ENCODE measurements around the gene CADPS2. TPM values are rescaled to one million over a fixed set of nuclear protein-coding genes. Genes with fewer than 3 reads are reported as not detected.

The CADPS2 gene
- total RNA-seq, 2 experiments from 2014 or later = not detected

GRCh38 chr7:122710916-122711315 lies 175.3 kb downstream of the CADPS2 start:
- CTCF ChIA-PET = no interaction called here
- no peak overlapping the region for H3K4me3 Mint-ChIP-seq
- no peaks in the 10 kb centered on the region for H3K4me1 Mint-ChIP-seq (ENCODE audit: low read depth)
- no peaks in the 10 kb centered on the region for H3K9me3 Mint-ChIP-seq
- H3K27ac Mint-ChIP-seq = no peak overlapping the region
- DNase-seq (no peak), ATAC-seq (ENCODE audit: poor library complexity) (no peak)
- Histone ChIP-seq H3K4me1 (ENCODE audit: insufficient read depth, low read length) (no peaks in the 10 kb centered on the region), H3K9me3 (ENCODE audit: control insufficient read depth in 1 of 2, insufficient read depth in 1 of 2, low read length in 2 of 2) (no peaks in the 10 kb centered on the region), H3K27me3 (ENCODE audit: control insufficient read depth in 1 of 2, insufficient read depth in 2 of 2, low read length in 2 of 2) (no peaks in the 10 kb centered on the region), H3K27ac (ENCODE audit: low read depth in 1 of 2, low read length in 2 of 2) (no peak overlapping the region), H3K36me3 (ENCODE audit: insufficient read depth, low read length) (no peaks in the 10 kb centered on the region), H3K4me3 (ENCODE audit: low read length) (no peak overlapping the region)
- POLR2A ChIA-PET = no interaction called here
- no peaks in the 10 kb centered on the region for H3K36me3 Mint-ChIP-seq (ENCODE audit: low read depth)
- TF ChIP-seq, protein P1, sequence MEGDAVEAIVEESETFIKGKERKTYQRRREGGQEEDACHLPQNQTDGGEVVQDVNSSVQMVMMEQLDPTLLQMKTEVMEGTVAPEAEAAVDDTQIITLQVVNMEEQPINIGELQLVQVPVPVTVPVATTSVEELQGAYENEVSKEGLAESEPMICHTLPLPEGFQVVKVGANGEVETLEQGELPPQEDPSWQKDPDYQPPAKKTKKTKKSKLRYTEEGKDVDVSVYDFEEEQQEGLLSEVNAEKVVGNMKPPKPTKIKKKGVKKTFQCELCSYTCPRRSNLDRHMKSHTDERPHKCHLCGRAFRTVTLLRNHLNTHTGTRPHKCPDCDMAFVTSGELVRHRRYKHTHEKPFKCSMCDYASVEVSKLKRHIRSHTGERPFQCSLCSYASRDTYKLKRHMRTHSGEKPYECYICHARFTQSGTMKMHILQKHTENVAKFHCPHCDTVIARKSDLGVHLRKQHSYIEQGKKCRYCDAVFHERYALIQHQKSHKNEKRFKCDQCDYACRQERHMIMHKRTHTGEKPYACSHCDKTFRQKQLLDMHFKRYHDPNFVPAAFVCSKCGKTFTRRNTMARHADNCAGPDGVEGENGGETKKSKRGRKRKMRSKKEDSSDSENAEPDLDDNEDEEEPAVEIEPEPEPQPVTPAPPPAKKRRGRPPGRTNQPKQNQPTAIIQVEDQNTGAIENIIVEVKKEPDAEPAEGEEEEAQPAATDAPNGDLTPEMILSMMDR (IDR thresholded peaks at IDR 0.05) = no peak
- H3K27me3 Mint-ChIP-seq = no peaks in the 10 kb centered on the region
- intact Hi-C loops (cut with DNase I, micrococcal nuclease) = no loop called here

DNA sequence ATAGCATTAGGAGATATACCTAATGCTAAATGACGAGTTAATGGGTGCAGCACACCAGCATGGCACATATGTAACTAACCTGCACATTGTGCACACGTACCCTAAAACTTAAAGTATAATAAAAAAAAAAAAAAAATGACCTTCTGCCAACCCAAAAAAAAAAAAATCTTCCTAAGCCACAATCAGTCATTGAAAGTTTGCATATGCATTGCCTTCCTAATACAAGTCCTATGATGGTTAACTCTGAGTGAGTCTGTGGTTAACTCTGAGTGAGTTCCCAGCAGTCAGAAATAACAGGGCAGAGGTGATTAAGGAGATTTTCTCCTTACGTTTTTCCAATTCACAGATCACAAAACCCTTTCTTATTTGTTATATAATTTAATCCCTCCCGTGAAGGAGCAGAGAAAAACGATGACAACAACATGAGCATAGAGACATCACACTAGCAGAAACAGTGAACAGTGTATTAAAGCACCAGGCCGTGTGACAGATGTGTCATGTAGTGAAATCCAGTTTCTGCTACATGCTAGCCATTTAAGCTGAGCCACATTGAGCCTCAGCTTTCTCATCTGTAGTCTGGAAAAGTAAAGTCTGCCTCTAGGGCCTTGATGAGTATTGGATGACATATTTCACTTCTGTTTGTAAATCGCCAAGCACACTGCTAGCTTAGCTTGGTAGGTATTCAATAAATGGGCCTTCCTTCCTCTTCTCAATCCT lies 176.2 kb downstream of the CADPS2 start:
- no peaks in the 10 kb centered on the region for H3K36me3 Mint-ChIP-seq (ENCODE audit: low read depth)
- POLR2A ChIA-PET = no interaction called here

GRCh38 chr7:122706836-122707235 lies 179.4 kb downstream of the CADPS2 start:
- H3K27me3 Mint-ChIP-seq = no peaks in the 10 kb centered on the region
- no peak for ATAC-seq (ENCODE audit: poor library complexity)
- no peak overlapping the region for H3K4me3 ChIP-seq (ENCODE audit: low read length)

More for the DNA sequence above, 176.2 kb downstream of the CADPS2 start:
- intact Hi-C loops (cut with DNase I, micrococcal nuclease) = no loop called here
- Histone ChIP-seq H3K27me3 (ENCODE audit: control insufficient read depth in 1 of 2, insufficient read depth in 2 of 2, low read length in 2 of 2) (no peaks in the 10 kb centered on the region), H3K36me3 (ENCODE audit: insufficient read depth, low read length) (no peaks in the 10 kb centered on the region), H3K27ac (ENCODE audit: low read depth in 1 of 2, low read length in 2 of 2) (no peak overlapping the region), H3K9me3 (ENCODE audit: control insufficient read depth in 1 of 2, insufficient read depth in 1 of 2, low read length in 2 of 2) (no peaks in the 10 kb centered on the region), H3K4me1 (ENCODE audit: insufficient read depth, low read length) (no peaks in the 10 kb centered on the region), H3K4me3 (ENCODE audit: low read length) (no peak overlapping the region)
- TF ChIP-seq, protein P1 (IDR thresholded peaks at IDR 0.05) = no peak
- no peaks in the 10 kb centered on the region for H3K4me1 Mint-ChIP-seq (ENCODE audit: low read depth)
- H3K9me3 Mint-ChIP-seq = peaks cover 1% of the 10 kb centered on the region
- H3K27ac Mint-ChIP-seq = no peak overlapping the region
- no peaks in the 10 kb centered on the region for H3K27me3 Mint-ChIP-seq
- ATAC-seq (ENCODE audit: poor library complexity) (no peak), DNase-seq (no peak)
- no peak overlapping the region for H3K4me3 Mint-ChIP-seq
- CTCF ChIA-PET = no interaction called here

More at GRCh38 chr7:122706836-122707235, 179.4 kb downstream of the CADPS2 start:
- ChIA-PET CTCF (no interaction called here), POLR2A (no interaction called here)
- Histone ChIP-seq H3K36me3 (ENCODE audit: insufficient read depth, low read length) (no peaks in the 10 kb centered on the region), H3K27ac (ENCODE audit: low read depth in 1 of 2, low read length in 2 of 2) (no peak overlapping the region), H3K9me3 (ENCODE audit: control insufficient read depth in 1 of 2, insufficient read depth in 1 of 2, low read length in 2 of 2) (no peaks in the 10 kb centered on the region), H3K27me3 (ENCODE audit: control insufficient read depth in 1 of 2, insufficient read depth in 2 of 2, low read length in 2 of 2) (no peaks in the 10 kb centered on the region), H3K4me1 (ENCODE audit: insufficient read depth, low read length) (no peaks in the 10 kb centered on the region)
- intact Hi-C loops (cut with DNase I, micrococcal nuclease) = no loop called here
- DNase-seq = no peak
- TF ChIP-seq, protein P1 (IDR thresholded peaks at IDR 0.05) = no peak
- Mint-ChIP-seq H3K36me3 (ENCODE audit: low read depth) (no peaks in the 10 kb centered on the region), H3K27ac (no peak overlapping the region), H3K4me1 (ENCODE audit: low read depth) (no peaks in the 10 kb centered on the region), H3K4me3 (no peak overlapping the region), H3K9me3 (peaks cover 6% of the 10 kb centered on the region)

Measured in CD4-positive, alpha-beta T cell (primary cell).